Naive thymus-derived CD4-positive, alpha-beta T cell (primary cell): Measurements from ENCODE around the gene CKAP2L. TPM values are rescaled to one million over a fixed set of nuclear protein-coding genes. Genes with fewer than 3 reads are reported as not detected.
A peak's percentile ranks its signal among the peaks of the same experiment; 100 is the strongest.

Source experiments
- ATAC-seq: fragments of 150-1000 bp; cut with Tn5 transposase; 2 replicates; pipeline ENCODE4 v1.10.0; 2021; ENCODE audit warnings: mild to moderate bottlenecking, moderate library complexity
- CTCF ChIA-PET: fragments of 350-600 bp; sonication (Branson Sonifier 250); formaldehyde crosslinking; loops from one replicate; lab custom pipeline; 2021; ENCODE audit warnings: antibody characterized with exemption; lab: Charles Lee
- POLR2A ChIA-PET: fragments of 350-600 bp; sonication (Branson Sonifier 250); formaldehyde crosslinking; loops from one replicate; lab custom pipeline; 2021; ENCODE audit warnings: antibody characterized with exemption, inconsistent platforms; lab: Charles Lee
- DNase-seq, 9 donors: peaks; one replicate each; pipeline versions ENCODE4 v3.0.0 to v3.0.0-alpha.2; 2020 to 2022; ENCODE audit warnings: mixed read lengths in 1 of 9
- H3K27ac ChIP-seq: one replicate; pipeline ENCODE4 v1.7.0; 2013; ENCODE audit warnings: mild to moderate bottlenecking, low read depth, low read length, moderate library complexity
- H3K27me3 ChIP-seq, 2 donors: one replicate each; pipeline ENCODE4 v1.7.0; 2013; ENCODE audit warnings: low read length in 2 of 2, mild to moderate bottlenecking in 2 of 2, moderate library complexity in 2 of 2; ENCODE audit not compliant: control insufficient read depth in 2 of 2, insufficient read depth in 2 of 2
- H3K36me3 ChIP-seq, 3 experiments: 1 replicate in 2 of 3; 2 replicates in 1 of 3; pipeline ENCODE4 v1.7.0; 2013; ENCODE audit warnings: low read length in 3 of 3, mild to moderate bottlenecking in 3 of 3, moderate library complexity in 1 of 3; ENCODE audit not compliant: insufficient read depth in 3 of 3, control insufficient read depth in 2 of 3
- H3K4me1 ChIP-seq, 2 donors: one replicate each; pipeline ENCODE4 v1.7.0; 2013; ENCODE audit warnings: low read length in 2 of 2, mild to moderate bottlenecking in 2 of 2, moderate library complexity in 1 of 2; ENCODE audit not compliant: control insufficient read depth in 2 of 2, insufficient read depth in 2 of 2
- H3K4me3 ChIP-seq: 2 replicates; pipeline ENCODE4 v1.7.0; 2013; ENCODE audit warnings: mild to moderate bottlenecking, low read length
- H3K9me3 ChIP-seq, 3 experiments: 1 replicate in 2 of 3; 2 replicates in 1 of 3; pipeline ENCODE4 v1.7.0; 2013; ENCODE audit warnings: low read length in 3 of 3; ENCODE audit not compliant: control insufficient read depth in 2 of 3
- H3K27ac Mint-ChIP-seq, 9 donors: one replicate each; pipeline ENCODE4 v1.8.0; 2020 to 2022; ENCODE audit warnings: mixed read lengths in 9 of 9, mild to moderate bottlenecking in 8 of 9, moderate library complexity in 5 of 9, inconsistent platforms in 2 of 9
- H3K27me3 Mint-ChIP-seq, 5 donors: one replicate each; pipeline ENCODE4 v1.8.0; 2021 to 2022; ENCODE audit warnings: mixed read lengths in 5 of 5, mild to moderate bottlenecking in 1 of 5
- H3K36me3 Mint-ChIP-seq, 5 donors: one replicate each; pipeline ENCODE4 v1.8.0; 2020 to 2022; ENCODE audit warnings: mixed read lengths in 5 of 5, mild to moderate bottlenecking in 3 of 5, inconsistent platforms in 1 of 5
- H3K4me1 Mint-ChIP-seq, 7 donors: one replicate each; pipeline ENCODE4 v1.8.0; 2020 to 2022; ENCODE audit warnings: mixed read lengths in 7 of 7, mild to moderate bottlenecking in 3 of 7, inconsistent platforms in 1 of 7
- H3K4me3 Mint-ChIP-seq, 10 donors: one replicate each; pipeline ENCODE4 v1.8.0; 2020 to 2022; ENCODE audit warnings: mild to moderate bottlenecking in 10 of 10, mixed read lengths in 10 of 10, moderate library complexity in 6 of 10, inconsistent platforms in 2 of 10
- H3K9me3 Mint-ChIP-seq, 11 donors: one replicate each; pipeline ENCODE4 v1.8.0; 2020 to 2022; ENCODE audit warnings: mixed read lengths in 11 of 11, mild to moderate bottlenecking in 4 of 11, inconsistent platforms in 1 of 11, moderate library complexity in 1 of 11
- intact Hi-C, 2 donors: fragments of 100-400 bp; cut with micrococcal nuclease; formaldehyde crosslinking; loops; one replicate each; pipeline ENCODE4 v1.15.1; 2023
- polyA plus RNA-seq, 2 donors: library from polyadenylated mRNA; unstranded; fragments of 300-500 nt; fragmentation: Illumina TruSeq; gene quantifications; one replicate each; pipeline ENCODE4 v1.2.3, GENCODE V29; 2021
- total RNA-seq, 6 experiments: library from RNA in 5 of 6; stranded (reverse) in 5 of 6; gene quantifications; 1 replicate in 5 of 6; 2 replicates in 1 of 6; pipeline ENCODE4 v1.2.3 and lab custom pipeline; 2021 to 2026

Gene CKAP2L
- total and polyA plus RNA-seq, 7 experiments from 2014 or later: 0.69 to 36.2 (median 2.4) TPM; not detected in 4

GRCh38 chr2:112731479-112731878 is 32.9 kb downstream of the CKAP2L start:
- Histone ChIP-seq H3K27me3 (no peaks in the 10 kb centered on the region), H3K9me3 (no peaks in the 10 kb centered on the region), H3K27ac (no peak overlapping the region), H3K36me3 (no peaks in the 10 kb centered on the region), H3K4me3 (no peak overlapping the region), H3K4me1 (no peaks in the 10 kb centered on the region)
- no peak for DNase-seq
- H3K4me3 Mint-ChIP-seq: no peak overlapping the region
- ChIA-PET POLR2A (no interaction called here), CTCF (no interaction called here)
- peaks cover 0 to 20% (median 0%) of the 10 kb centered on the region in 7 donors for H3K4me1 Mint-ChIP-seq
- no peaks in the 10 kb centered on the region for H3K9me3 Mint-ChIP-seq
- no peak overlapping the region for H3K27ac Mint-ChIP-seq
- no peak for ATAC-seq
- H3K36me3 Mint-ChIP-seq: peaks cover 0 to 3% (median 0%) of the 10 kb centered on the region in 5 donors
- intact Hi-C loops: no loop called here
- H3K27me3 Mint-ChIP-seq: peaks cover 0 to 2% (median 0%) of the 10 kb centered on the region in 5 donors

DNA sequence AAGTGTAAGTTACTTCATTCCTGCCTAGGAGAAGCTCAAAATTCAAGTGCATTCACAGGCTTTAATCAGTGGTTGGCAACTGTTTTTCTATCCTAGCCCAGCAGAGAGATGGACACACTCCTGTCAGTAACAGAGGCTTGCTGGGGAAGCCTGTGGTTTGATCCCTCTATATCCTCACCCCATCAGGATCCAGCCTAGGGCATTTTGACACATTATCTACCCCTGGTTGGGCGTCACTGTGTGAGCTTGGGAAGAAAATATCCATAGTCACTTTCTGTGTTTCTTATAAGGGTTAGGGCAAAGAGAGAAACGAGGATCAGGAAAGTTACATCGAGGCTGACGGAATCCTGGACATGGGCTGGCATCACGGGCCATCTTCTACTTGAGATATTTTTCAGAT is 33.6 kb downstream of the CKAP2L start:
- no peaks in the 10 kb centered on the region for H3K36me3 ChIP-seq
- H3K9me3 ChIP-seq: no peaks in the 10 kb centered on the region
- ATAC-seq (no peak), DNase-seq (no peak)
- no peak overlapping the region for H3K4me3 Mint-ChIP-seq
- H3K9me3 Mint-ChIP-seq: no peaks in the 10 kb centered on the region
- H3K27ac Mint-ChIP-seq: no peak overlapping the region
- ChIA-PET POLR2A (no interaction called here), CTCF (interaction anchor here (0.6 to 0.9 kb wide), 3 partner anchors 57 to 370 kb away, joined by 3 read pairs; no protein-coding TSS in a partner anchor)
- H3K4me1 ChIP-seq: no peaks in the 10 kb centered on the region
- intact Hi-C loops: no loop called here
- peaks cover 0 to 25% (median 0%) of the 10 kb centered on the region in 7 donors for H3K4me1 Mint-ChIP-seq
- H3K4me3 ChIP-seq: no peak overlapping the region
- no peaks in the 10 kb centered on the region for H3K27me3 ChIP-seq
- peaks cover 0 to 3% (median 0%) of the 10 kb centered on the region in 5 donors for H3K36me3 Mint-ChIP-seq
- peaks cover 0 to 2% (median 0%) of the 10 kb centered on the region in 5 donors for H3K27me3 Mint-ChIP-seq
- H3K27ac ChIP-seq: no peak overlapping the region

DNA sequence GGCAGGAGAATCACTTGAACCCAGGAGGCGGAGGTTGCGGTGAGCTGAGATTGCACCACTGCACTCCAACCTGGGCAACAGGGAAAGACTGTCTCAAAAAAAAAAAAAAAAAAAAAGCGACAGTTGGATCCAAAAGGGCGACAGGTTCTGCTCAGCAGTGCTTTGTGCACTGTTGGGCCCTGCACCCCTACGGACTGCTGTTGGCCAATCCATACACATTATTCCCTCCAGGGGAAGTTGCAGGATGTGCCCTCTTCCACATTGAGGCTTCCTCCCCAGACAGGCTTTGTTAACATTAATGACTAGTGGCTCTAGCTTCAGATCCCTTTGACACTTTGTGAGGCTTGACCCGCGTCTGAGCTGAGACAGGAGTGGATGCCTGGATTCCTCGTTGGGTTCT is 34.2 kb downstream of the CKAP2L start:
- ChIA-PET CTCF (interaction anchor here (0.7 to 0.9 kb wide), 2 partner anchors 56 to 132 kb away, joined by 3 read pairs; no protein-coding TSS in a partner anchor), POLR2A (no interaction called here)
- intact Hi-C loops: no loop called here
- H3K4me3 ChIP-seq: no peak overlapping the region
- H3K36me3 Mint-ChIP-seq: no peaks in the 10 kb centered on the region
- H3K27me3 Mint-ChIP-seq: peaks cover 0 to 2% (median 0%) of the 10 kb centered on the region in 5 donors
- no peaks in the 10 kb centered on the region for H3K9me3 Mint-ChIP-seq
- H3K36me3 ChIP-seq: no peaks in the 10 kb centered on the region
- H3K27ac ChIP-seq: no peak overlapping the region
- peaks cover 0 to 26% (median 0%) of the 10 kb centered on the region in 7 donors for H3K4me1 Mint-ChIP-seq
- H3K27me3 ChIP-seq: no peaks in the 10 kb centered on the region
- DNase-seq (no peak), ATAC-seq (no peak)
- no peaks in the 10 kb centered on the region for H3K9me3 ChIP-seq
- H3K4me1 ChIP-seq: no peaks in the 10 kb centered on the region
- no peak overlapping the region for H3K4me3 Mint-ChIP-seq
- H3K27ac Mint-ChIP-seq: no peak overlapping the region

DNA sequence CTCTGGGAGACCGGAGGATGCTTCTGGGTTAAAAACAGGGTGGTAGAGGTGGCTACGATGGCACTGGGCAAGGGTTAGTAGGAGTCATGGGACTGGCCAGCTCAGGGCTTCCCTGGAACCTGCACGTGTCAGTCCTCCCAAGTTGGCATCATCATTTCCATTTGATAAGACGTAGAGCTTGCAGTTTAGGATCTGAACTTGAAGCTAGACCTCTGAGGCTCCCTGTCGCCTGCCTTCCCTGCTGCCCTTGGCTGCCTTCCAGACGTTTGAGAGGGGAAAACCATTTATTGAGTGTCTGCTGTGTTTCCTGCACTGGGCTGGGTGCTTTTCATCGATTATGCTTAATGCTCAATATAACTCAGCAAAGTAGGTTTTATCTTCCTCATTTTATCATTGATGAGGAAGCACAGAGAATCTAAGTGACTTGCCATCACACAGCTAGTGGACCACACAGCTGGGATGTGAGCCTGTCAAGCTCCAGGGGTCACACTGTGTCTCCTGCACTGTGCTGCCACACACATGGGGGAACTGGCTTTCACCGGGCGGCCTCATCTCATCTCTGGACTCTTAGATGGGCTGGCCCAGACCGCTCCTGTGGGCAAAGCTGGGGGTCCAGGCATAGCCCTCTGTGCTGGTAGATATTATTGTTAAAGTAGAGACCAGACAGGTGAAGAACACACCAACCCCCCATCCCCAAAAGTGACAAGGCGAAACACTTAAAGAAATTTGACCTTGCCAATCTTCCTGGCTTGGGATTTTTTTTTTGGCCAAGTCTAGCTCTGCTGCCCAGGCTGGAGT is 35.8 kb downstream of the CKAP2L start:
- CTCF ChIA-PET: interaction anchor here (1.0 to 5.0 kb wide), 5 partner anchors 37 to 128 kb away, joined by 3 to 57 read pairs (median 33); no protein-coding TSS in a partner anchor
- DNase-seq (no peak), ATAC-seq (no peak)
- Histone ChIP-seq H3K36me3 (no peaks in the 10 kb centered on the region), H3K4me3 (no peak overlapping the region), H3K27me3 (no peaks in the 10 kb centered on the region), H3K4me1 (no peaks in the 10 kb centered on the region), H3K9me3 (no peaks in the 10 kb centered on the region), H3K27ac (no peak overlapping the region)
- Mint-ChIP-seq H3K9me3 (no peaks in the 10 kb centered on the region), H3K27ac (peak overlapping the region in 1 of 9 donors; percentile 10), H3K4me1 (peaks cover 0 to 30% (median 0%) of the 10 kb centered on the region in 7 donors), H3K4me3 (no peak overlapping the region), H3K36me3 (no peaks in the 10 kb centered on the region), H3K27me3 (peaks cover 0 to 2% (median 0%) of the 10 kb centered on the region in 5 donors)
- intact Hi-C loops: loop anchor here in 1 of 2 donors (5.0 kb wide), 1 partner anchor 146 kb away; the partner anchor contains the start of gene CHCHD5
- POLR2A ChIA-PET: interaction anchor here (0.6 kb wide), 1 partner anchor 342 kb away, joined by 3 read pairs; no protein-coding TSS in a partner anchor

- peak overlapping the region in 1 of 9 donors; percentile 10 for H3K27ac Mint-ChIP-seq
These were observed 36.4 kb downstream of the CKAP2L start for GRCh38 chr2:112728029-112728362.

GRCh38 chr2:112727276-112728028 is 37.0 kb downstream of the CKAP2L start:
- DNase-seq: no peak
- Mint-ChIP-seq H3K9me3 (no peaks in the 10 kb centered on the region), H3K4me1 (peaks cover 0 to 30% (median 0%) of the 10 kb centered on the region in 7 donors), H3K36me3 (no peaks in the 10 kb centered on the region), H3K4me3 (no peak overlapping the region), H3K27me3 (peaks cover 0 to 2% (median 0%) of the 10 kb centered on the region in 5 donors), H3K27ac (no peak overlapping the region)
- H3K36me3 ChIP-seq: no peaks in the 10 kb centered on the region
- intact Hi-C loops: loop anchor here in 1 of 2 donors (5.0 kb wide), 1 partner anchor 145 kb away; the partner anchor contains the start of gene CHCHD5
- no peak overlapping the region for H3K27ac ChIP-seq
- H3K4me3 ChIP-seq: no peak overlapping the region
- ChIA-PET CTCF (interaction anchor here (0.9 to 5.0 kb wide), 11 partner anchors 15 to 182 kb away, joined by 3 to 57 read pairs (median 4); no protein-coding TSS in a partner anchor), POLR2A (interaction anchor here (1.0 kb wide), 1 partner anchor 102 kb away, joined by 3 read pairs; no protein-coding TSS in a partner anchor)
- ATAC-seq: no peak
- no peaks in the 10 kb centered on the region for H3K4me1 ChIP-seq
- no peaks in the 10 kb centered on the region for H3K27me3 ChIP-seq
- H3K9me3 ChIP-seq: no peaks in the 10 kb centered on the region

More at GRCh38 chr2:112728029-112728362, 36.4 kb downstream of the CKAP2L start:
- H3K9me3 ChIP-seq: no peaks in the 10 kb centered on the region
- H3K4me3 Mint-ChIP-seq: no peak overlapping the region
- H3K36me3 Mint-ChIP-seq: no peaks in the 10 kb centered on the region
- H3K27me3 ChIP-seq: no peaks in the 10 kb centered on the region
- CTCF ChIA-PET: interaction anchor here (1.0 to 5.0 kb wide), 5 partner anchors 36 to 127 kb away, joined by 3 to 57 read pairs (median 33); no protein-coding TSS in a partner anchor
- H3K9me3 Mint-ChIP-seq: no peaks in the 10 kb centered on the region
- H3K4me1 Mint-ChIP-seq: peaks cover 0 to 30% (median 0%) of the 10 kb centered on the region in 7 donors
- peaks cover 0 to 2% (median 0%) of the 10 kb centered on the region in 5 donors for H3K27me3 Mint-ChIP-seq
- POLR2A ChIA-PET: no interaction called here
- ATAC-seq: no peak
- H3K36me3 ChIP-seq: no peaks in the 10 kb centered on the region
- no peaks in the 10 kb centered on the region for H3K4me1 ChIP-seq
- intact Hi-C loops: loop anchor here in 1 of 2 donors (5.0 kb wide), 1 partner anchor 146 kb away; the partner anchor contains the start of gene CHCHD5
- no peak overlapping the region for H3K27ac ChIP-seq
- DNase-seq: no peak
- no peak overlapping the region for H3K4me3 ChIP-seq
